ENCODE data around the gene HELZ.

GRCh38 chr17:67244431-67245072, 444 bp downstream of the HELZ start:
- TF ChIP-seq EZH2 (IDR thresholded peaks at IDR 0.05; ENCODE audit: insufficient read depth, poor library complexity, severe bottlenecking) (no peak), EZH2phosphoT487 (IDR thresholded peaks at IDR 0.05; ENCODE audit: insufficient read depth, low read depth) (no peak)
